GM13977 (cell line): ENCODE data around the gene CNTNAP5.

Source experiments
- DNase-seq: peaks from one replicate; pipeline ENCODE4 v3.0.0; 2012; ENCODE audit warnings: low spot score
- CTCF ChIP-seq: IDR thresholded peaks from 2 replicates; pipeline ENCODE4 v1.5.1; 2012; ENCODE audit warnings: mild to moderate bottlenecking, control low read depth; ENCODE audit not compliant: insufficient read depth; ENCODE audit errors: extremely low read depth, missing control alignments
- in situ Hi-C: fragments of 300-500 bp; cut with MboI; formaldehyde crosslinking; loops from one replicate; pipeline ENCODE4 v1.12.0; 2022; ENCODE audit warnings: low sequenced_read_pairs, low pct_unique_long_range_greater_than_20kb, mixed read lengths, inconsistent platforms; ENCODE audit not compliant: unreplicated experiment

The CNTNAP5 gene

DNA sequence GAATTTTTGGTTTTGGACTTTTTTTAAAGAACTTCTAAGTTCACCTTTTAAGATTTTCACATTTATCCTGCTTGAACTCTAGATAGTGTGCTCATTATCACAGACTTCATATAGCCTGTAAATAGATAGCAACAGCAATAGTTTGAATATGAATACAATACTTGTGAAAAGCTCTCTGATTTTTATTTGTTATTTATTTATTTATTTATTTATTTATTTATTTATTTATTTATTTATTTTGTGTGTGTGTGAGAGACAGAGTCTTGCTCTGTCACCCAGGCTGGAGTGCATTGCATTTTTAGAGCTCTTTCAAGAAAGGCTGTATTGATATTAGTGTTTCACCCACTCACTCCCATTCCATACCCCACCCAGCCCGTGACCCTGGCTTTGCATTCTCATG is 153.6 kb downstream of the CNTNAP5 start:
- in situ Hi-C loops, result no loop called here
- no peak for TF ChIP-seq CTCF
- no peak for DNase-seq

- TF ChIP-seq CTCF, result no peak
- in situ Hi-C loops, result no loop called here
- no peak for DNase-seq
Measured at GRCh38 chr2:124180635-124181034, 155.5 kb downstream of the CNTNAP5 start.

DNA sequence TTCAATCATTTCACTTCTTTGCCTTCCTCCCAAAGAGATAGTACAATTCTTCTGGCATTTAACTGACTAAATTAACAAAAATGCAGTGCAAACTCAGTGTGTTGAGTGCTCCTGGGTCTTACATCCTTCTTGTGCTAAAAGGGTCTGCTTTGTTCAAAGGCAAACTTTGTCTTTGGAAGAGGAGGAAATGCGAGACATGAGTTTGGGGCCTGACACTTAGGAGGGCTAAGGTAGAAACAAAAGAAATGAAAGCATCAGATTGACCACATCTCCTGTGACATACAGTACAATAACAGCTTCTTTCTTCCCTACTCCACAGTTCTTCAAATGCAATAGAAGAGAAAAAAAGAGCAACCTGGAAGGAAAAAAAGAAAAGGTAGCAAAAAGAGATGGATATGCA is 161.7 kb downstream of the CNTNAP5 start:
- no peak for DNase-seq
- TF ChIP-seq CTCF, result no peak
- in situ Hi-C loops, result no loop called here

DNA sequence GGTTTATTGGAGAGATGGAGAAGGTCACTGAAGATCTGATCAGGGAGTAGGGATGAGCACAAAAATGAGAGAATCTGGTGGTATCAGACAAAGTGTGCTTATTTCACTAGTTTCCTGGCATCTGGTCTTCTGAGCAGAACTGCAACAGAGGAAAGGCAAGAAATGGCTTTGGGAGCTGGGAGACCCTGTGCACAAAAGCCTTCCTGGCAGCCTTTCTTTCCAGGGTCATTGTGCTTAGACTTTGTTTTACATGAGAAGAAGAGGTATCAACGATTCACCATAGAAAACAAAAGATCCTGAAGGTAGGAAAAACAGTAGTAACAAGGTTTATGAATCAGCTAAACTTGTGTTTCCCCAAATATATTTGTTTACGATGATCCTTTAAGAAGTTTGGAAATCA is 162.9 kb downstream of the CNTNAP5 start:
- in situ Hi-C loops, result no loop called here
- DNase-seq, result no peak
- no peak for TF ChIP-seq CTCF

GRCh38 chr2:124193706-124194105 is 168.6 kb downstream of the CNTNAP5 start:
- in situ Hi-C loops, result no loop called here
- no peak for TF ChIP-seq CTCF
- DNase-seq, result no peak

DNA sequence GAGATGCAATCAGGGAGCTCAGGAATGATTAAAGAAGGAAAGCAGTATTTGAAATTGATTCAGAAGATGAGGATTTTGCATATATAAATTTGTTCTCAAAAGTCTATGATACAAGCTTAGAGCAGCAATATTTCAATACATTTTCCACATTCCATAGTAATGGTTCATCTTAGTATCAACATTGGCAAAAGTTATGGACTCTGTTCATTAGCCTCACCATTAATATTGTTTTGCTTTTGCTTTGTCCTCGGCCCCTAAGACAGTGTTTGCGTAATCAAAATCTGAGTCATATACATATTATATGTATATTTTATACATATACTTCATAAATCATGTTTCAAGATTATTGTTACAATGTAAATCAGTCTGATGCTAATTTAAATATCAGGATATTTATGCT is 176.6 kb downstream of the CNTNAP5 start:
- in situ Hi-C loops, result no loop called here
- DNase-seq, result no peak
- TF ChIP-seq CTCF, result no peak

- DNase-seq, result no peak
- in situ Hi-C loops, result no loop called here
- no peak for TF ChIP-seq CTCF
Measured at GRCh38 chr2:124209441-124209840, 184.4 kb downstream of the CNTNAP5 start.
